CD14-positive monocyte (primary cell): Measurements from ENCODE around the gene OGG1. TPM values are rescaled to one million over a fixed set of nuclear protein-coding genes. Genes with fewer than 3 reads are reported as not detected.

ENCODE experiments used
- DNase-seq, 3 donors: peaks; one replicate each; pipeline ENCODE4 v3.0.0-alpha.2; 2011 to 2022
- H2AFZ ChIP-seq: 2 replicates; pipeline ENCODE4 v1.6.0; 2012; ENCODE audit warnings: mild to moderate bottlenecking, low read depth, low read length, inconsistent platforms; ENCODE audit not compliant: insufficient read depth, poor library complexity, severe bottlenecking
- H3K27ac ChIP-seq, 2 donors: 1 replicate in 1 of 2; 2 replicates in 1 of 2; pipeline ENCODE4 v1.5.1; 2012 to 2013; ENCODE audit warnings: low read length in 2 of 2, control low read depth in 1 of 2, inconsistent platforms in 1 of 2, low read depth in 1 of 2, mild to moderate bottlenecking in 1 of 2
- H3K27me3 ChIP-seq, 2 donors: one replicate each; pipeline versions ENCODE4 v1.6.0 to v1.6.1; 2011 to 2013; ENCODE audit warnings: low read length in 2 of 2; ENCODE audit not compliant: control insufficient read depth in 2 of 2, insufficient read depth in 2 of 2
- H3K36me3 ChIP-seq, 2 donors: replicated peaks in 1 of 2; 1 replicate in 1 of 2; 2 replicates in 1 of 2; pipeline versions ENCODE4 v1.5.1 to v1.6.1; 2012 to 2013; ENCODE audit warnings: low read length in 2 of 2, control low read depth in 1 of 2, inconsistent platforms in 1 of 2, mild to moderate bottlenecking in 1 of 2; ENCODE audit not compliant: insufficient read depth in 2 of 2, control insufficient read depth in 1 of 2
- H3K4me1 ChIP-seq, 2 donors: 1 replicate in 1 of 2; 2 replicates in 1 of 2; pipeline versions ENCODE4 v1.5.1 to v1.6.1; 2012 to 2013; ENCODE audit warnings: low read length in 2 of 2, control low read depth in 1 of 2, inconsistent platforms in 1 of 2, mild to moderate bottlenecking in 1 of 2, moderate library complexity in 1 of 2; ENCODE audit not compliant: insufficient read depth in 2 of 2, control insufficient read depth in 1 of 2
- H3K4me2 ChIP-seq: replicated peaks from 2 replicates; pipeline ENCODE3; 2012; ENCODE audit warnings: low read length, moderate library complexity, mild to moderate bottlenecking; ENCODE audit not compliant: poor library complexity, severe bottlenecking; ENCODE audit errors: extremely low read depth
- H3K4me3 ChIP-seq, 3 experiments: fragments of 200-600 bp in 1 of 3; sonication (generic) in 1 of 3; replicated peaks in 1 of 3; 1 replicate in 2 of 3; 2 replicates in 1 of 3; pipeline ENCODE4 v1.5.1; 2011 to 2013; ENCODE audit warnings: low read length in 3 of 3, mild to moderate bottlenecking in 3 of 3, control low read depth in 2 of 3, low read depth in 2 of 3, inconsistent platforms in 1 of 3, moderate library complexity in 1 of 3
- H3K79me2 ChIP-seq: 2 replicates; pipeline ENCODE4 v1.6.0; 2012; ENCODE audit warnings: mild to moderate bottlenecking, control low read depth, inconsistent platforms, low read length, moderate library complexity; ENCODE audit not compliant: insufficient read depth
- H3K9ac ChIP-seq: 2 replicates; pipeline ENCODE4 v1.6.0; 2017; ENCODE audit warnings: low read length, mild to moderate bottlenecking; ENCODE audit not compliant: insufficient read depth, poor library complexity, severe bottlenecking
- H3K9me3 ChIP-seq, 2 donors: replicated peaks in 1 of 2; 1 replicate in 1 of 2; 2 replicates in 1 of 2; pipeline versions ENCODE4 v1.5.1 to v1.6.1; 2012 to 2013; ENCODE audit warnings: low read length in 2 of 2, control low read depth in 1 of 2; ENCODE audit not compliant: control insufficient read depth in 1 of 2, insufficient read depth in 1 of 2
- H4K20me1 ChIP-seq: 2 replicates; pipeline ENCODE4 v1.6.0; 2012; ENCODE audit warnings: mild to moderate bottlenecking, low read length, control low read depth, moderate library complexity; ENCODE audit not compliant: insufficient read depth
- H3K27ac Mint-ChIP-seq, 7 donors: one replicate each; pipeline ENCODE4 v1.8.0; 2020; ENCODE audit warnings: mild to moderate bottlenecking in 7 of 7, mixed read lengths in 7 of 7, moderate library complexity in 6 of 7, inconsistent platforms in 2 of 7
- H3K27me3 Mint-ChIP-seq, 3 donors: one replicate each; pipeline ENCODE4 v1.8.0; 2021 to 2022; ENCODE audit warnings: low read depth in 3 of 3, mild to moderate bottlenecking in 3 of 3, mixed read lengths in 3 of 3, moderate library complexity in 3 of 3, inconsistent platforms in 1 of 3
- H3K36me3 Mint-ChIP-seq, 2 donors: one replicate each; pipeline ENCODE4 v1.8.0; 2020; ENCODE audit warnings: mixed read lengths in 2 of 2, inconsistent platforms in 1 of 2, mild to moderate bottlenecking in 1 of 2
- H3K4me1 Mint-ChIP-seq: one replicate; pipeline ENCODE4 v1.8.0; 2020; ENCODE audit warnings: mild to moderate bottlenecking, mixed read lengths
- H3K4me3 Mint-ChIP-seq, 2 donors: one replicate each; pipeline ENCODE4 v1.8.0; 2020; ENCODE audit warnings: mild to moderate bottlenecking in 2 of 2, mixed read lengths in 2 of 2, moderate library complexity in 1 of 2
- H3K9me3 Mint-ChIP-seq, 7 donors: one replicate each; pipeline ENCODE4 v1.8.0; 2020 to 2022; ENCODE audit warnings: mixed read lengths in 7 of 7, mild to moderate bottlenecking in 6 of 7, moderate library complexity in 6 of 7, inconsistent platforms in 2 of 7
- WGBS: methylation state at CpG from one replicate; pipeline ENCODE4 v1.1.5; 2013; ENCODE audit warnings: missing lambda C conversion rate; ENCODE audit not compliant: insufficient coverage; 5-methylcytosine and 5-hydroxymethylcytosine counted together
- intact Hi-C, 2 donors: fragments of 100-400 bp; cut with micrococcal nuclease; formaldehyde crosslinking; loops; one replicate each; pipeline versions ENCODE4 v1.15.0 to v1.15.1; 2023
- polyA plus RNA-seq, 3 donors: library from polyadenylated mRNA; depleted of rRNA in 1 of 3; unstranded in 2 of 3; stranded (reverse) in 1 of 3; fragments of 300-500 nt in 2 of 3; fragments of >200 nt in 1 of 3; fragmentation: Illumina TruSeq in 2 of 3; gene quantifications; 1 replicate in 2 of 3; 2 replicates in 1 of 3; pipeline ENCODE4 v1.2.3, GENCODE V29; 2012 to 2021
- TF ChIP-seq, protein P1 (sequence below): fragments of 200-600 bp; IDR thresholded peaks from one replicate; pipeline ENCODE4 v1.8.0; 2022; ENCODE audit warnings: antibody characterized with exemption, mild to moderate bottlenecking

The OGG1 gene
- polyA plus RNA-seq, 3 donors, result 17.4 to 21.9 (median 20.5) TPM

GRCh38 chr3:9747267-9747666, 2.5 kb upstream of the OGG1 start:
- H3K4me1 ChIP-seq, result peaks cover 23 to 28% of the 10 kb centered on the region in 2 donors
- H2AFZ ChIP-seq, result no peak overlapping the region
- Mint-ChIP-seq H3K4me1 (peaks cover 28% of the 10 kb centered on the region), H3K9me3 (no peaks in the 10 kb centered on the region), H3K36me3 (peaks cover 73 to 77% of the 10 kb centered on the region in 2 donors), H3K27me3 (peaks cover 0 to 2% (median 0%) of the 10 kb centered on the region in 3 donors), H3K4me3 (no peak overlapping the region), H3K27ac (peak overlapping the region in 3 of 7 donors; percentile 18 to 46 (median 42))
- no peaks in the 10 kb centered on the region for H3K9me3 ChIP-seq
- TF ChIP-seq, protein P1, sequence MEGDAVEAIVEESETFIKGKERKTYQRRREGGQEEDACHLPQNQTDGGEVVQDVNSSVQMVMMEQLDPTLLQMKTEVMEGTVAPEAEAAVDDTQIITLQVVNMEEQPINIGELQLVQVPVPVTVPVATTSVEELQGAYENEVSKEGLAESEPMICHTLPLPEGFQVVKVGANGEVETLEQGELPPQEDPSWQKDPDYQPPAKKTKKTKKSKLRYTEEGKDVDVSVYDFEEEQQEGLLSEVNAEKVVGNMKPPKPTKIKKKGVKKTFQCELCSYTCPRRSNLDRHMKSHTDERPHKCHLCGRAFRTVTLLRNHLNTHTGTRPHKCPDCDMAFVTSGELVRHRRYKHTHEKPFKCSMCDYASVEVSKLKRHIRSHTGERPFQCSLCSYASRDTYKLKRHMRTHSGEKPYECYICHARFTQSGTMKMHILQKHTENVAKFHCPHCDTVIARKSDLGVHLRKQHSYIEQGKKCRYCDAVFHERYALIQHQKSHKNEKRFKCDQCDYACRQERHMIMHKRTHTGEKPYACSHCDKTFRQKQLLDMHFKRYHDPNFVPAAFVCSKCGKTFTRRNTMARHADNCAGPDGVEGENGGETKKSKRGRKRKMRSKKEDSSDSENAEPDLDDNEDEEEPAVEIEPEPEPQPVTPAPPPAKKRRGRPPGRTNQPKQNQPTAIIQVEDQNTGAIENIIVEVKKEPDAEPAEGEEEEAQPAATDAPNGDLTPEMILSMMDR, result no peak
- no peak overlapping the region for H3K27ac ChIP-seq
- no peak overlapping the region for H3K9ac ChIP-seq
- H3K4me2 ChIP-seq, result no peak overlapping the region
- no peaks in the 10 kb centered on the region for H3K27me3 ChIP-seq
- no peak for DNase-seq
- peaks cover 20% of the 10 kb centered on the region for H4K20me1 ChIP-seq
- H3K4me3 ChIP-seq, result no peak overlapping the region
- intact Hi-C loops, result no loop called here
- H3K79me2 ChIP-seq, result peaks cover 21% of the 10 kb centered on the region
- H3K36me3 ChIP-seq, result peaks cover 67 to 79% of the 10 kb centered on the region in 2 donors
- 100% methylated on average over 1 of the region's 8 CpGs for WGBS

DNA sequence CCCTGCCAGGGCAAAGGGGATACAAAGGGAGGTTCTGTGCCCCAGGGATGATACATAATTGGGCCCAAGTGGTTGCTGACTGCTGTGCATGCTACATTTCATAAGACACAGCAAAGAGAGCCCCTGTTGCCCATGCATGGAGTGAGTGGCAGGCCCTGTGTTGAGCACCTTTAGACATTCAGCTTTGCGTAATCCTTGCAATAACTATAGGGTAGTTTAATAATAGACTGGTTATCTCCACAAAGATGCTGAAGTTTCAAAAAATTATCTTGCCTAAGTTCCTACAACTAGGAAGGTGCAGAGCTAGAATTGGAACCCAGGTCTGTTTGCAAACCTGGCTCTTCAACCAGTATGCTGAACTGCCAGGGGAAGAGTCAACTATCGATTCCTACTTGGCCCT, 1.7 kb upstream of the OGG1 start:
- no peak overlapping the region for H3K4me3 ChIP-seq
- 100% methylated on average over 2 of the region's 2 CpGs for WGBS
- Mint-ChIP-seq H3K9me3 (no peaks in the 10 kb centered on the region), H3K4me3 (no peak overlapping the region), H3K36me3 (peaks cover 69 to 77% of the 10 kb centered on the region in 2 donors), H3K27ac (peak overlapping the region in 1 of 7 donors; percentile 28), H3K4me1 (peaks cover 28% of the 10 kb centered on the region), H3K27me3 (peaks cover 0 to 2% (median 0%) of the 10 kb centered on the region in 3 donors)
- H4K20me1 ChIP-seq, result peaks cover 18% of the 10 kb centered on the region
- peaks cover 64 to 79% of the 10 kb centered on the region in 2 donors for H3K36me3 ChIP-seq
- no peaks in the 10 kb centered on the region for H3K27me3 ChIP-seq
- H3K9me3 ChIP-seq, result no peaks in the 10 kb centered on the region
- no peak for DNase-seq
- intact Hi-C loops, result loop anchor here in 1 of 2 donors (2.0 kb wide), 1 partner anchor 45 kb away; the partner anchor contains the start of genes ARPC4 and TADA3
- TF ChIP-seq, protein P1, result no peak
- H3K4me2 ChIP-seq, result no peak overlapping the region
- no peak overlapping the region for H3K9ac ChIP-seq
- H3K79me2 ChIP-seq, result peaks cover 23% of the 10 kb centered on the region
- peaks cover 23 to 28% of the 10 kb centered on the region in 2 donors for H3K4me1 ChIP-seq
- H2AFZ ChIP-seq, result no peak overlapping the region
- H3K27ac ChIP-seq, result no peak overlapping the region
